ENCODE data around the gene PLXNC1. TPM values are rescaled to one million over a fixed set of nuclear protein-coding genes. Genes with fewer than 3 reads are reported as not detected.
A peak's percentile ranks its signal among the peaks of the same experiment; 100 is the strongest.

The PLXNC1 gene
- total RNA-seq, 1 donor from 2014 or later: 39.5 TPM

DNA sequence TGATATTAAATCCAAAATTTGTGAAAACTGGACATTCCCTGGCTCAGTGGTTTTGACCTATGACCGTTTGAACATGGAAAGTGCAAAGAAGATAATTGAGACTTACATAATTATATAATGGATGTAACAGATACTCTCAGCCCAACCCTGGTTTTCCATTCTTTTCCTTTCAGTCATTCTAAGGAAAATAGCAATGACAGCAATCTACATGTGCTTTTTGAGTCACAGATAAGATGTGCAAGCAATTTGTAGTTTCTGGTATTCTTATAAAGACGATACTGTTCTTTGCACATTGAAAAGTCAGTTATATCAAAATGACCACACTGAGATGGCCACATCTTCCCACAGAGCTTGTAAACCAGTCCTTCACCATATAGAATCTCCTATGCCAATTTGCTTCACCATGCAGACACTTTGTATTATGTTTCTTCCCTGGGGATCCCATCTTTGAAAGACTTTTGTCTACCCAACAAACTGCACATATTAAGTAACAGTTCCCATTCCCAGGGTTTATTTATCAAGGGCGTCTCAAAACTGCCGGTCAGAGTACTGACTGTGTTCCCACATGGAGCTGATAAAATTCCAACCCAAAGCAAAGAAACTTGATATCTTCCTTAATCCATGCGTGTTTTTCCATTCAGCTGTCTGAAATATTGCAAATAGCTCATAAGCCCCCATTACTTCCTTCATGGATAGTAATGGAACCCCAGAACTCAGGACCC is 34.8 kb downstream of the PLXNC1 start:
- no peak for DNase-seq

DNA sequence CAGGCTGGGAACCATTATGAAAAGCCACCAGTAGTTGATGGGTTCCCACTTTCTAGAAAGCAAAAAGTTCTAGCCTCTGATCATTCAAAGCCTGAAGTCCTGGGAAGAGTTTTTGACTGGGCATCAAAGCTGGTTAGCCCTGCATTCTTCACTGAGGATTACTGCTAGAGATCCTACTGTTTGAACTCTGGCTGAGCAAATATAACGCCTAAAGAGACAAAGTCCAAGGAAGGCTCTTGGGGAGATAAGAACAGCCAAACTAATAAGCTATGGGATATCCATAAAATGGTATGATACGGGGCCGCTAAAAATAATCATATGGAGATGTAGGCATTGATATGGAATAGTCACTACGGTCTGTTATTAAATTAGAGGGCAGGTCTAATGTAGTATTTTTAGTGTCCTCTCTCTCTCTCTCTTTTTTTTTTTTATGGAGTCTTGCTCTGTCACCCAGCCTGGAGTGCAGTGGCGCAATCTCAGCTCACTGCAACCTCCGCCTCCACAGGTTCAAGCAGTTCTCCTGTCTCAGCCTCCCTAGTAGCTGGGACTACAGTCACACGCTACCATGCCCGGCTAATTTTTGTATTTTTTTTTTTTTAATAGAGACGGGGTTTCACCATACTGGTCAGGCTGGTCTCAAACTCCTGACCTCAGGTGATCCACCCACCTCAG is 35.5 kb downstream of the PLXNC1 start:
- DNase-seq: no peak

DNA sequence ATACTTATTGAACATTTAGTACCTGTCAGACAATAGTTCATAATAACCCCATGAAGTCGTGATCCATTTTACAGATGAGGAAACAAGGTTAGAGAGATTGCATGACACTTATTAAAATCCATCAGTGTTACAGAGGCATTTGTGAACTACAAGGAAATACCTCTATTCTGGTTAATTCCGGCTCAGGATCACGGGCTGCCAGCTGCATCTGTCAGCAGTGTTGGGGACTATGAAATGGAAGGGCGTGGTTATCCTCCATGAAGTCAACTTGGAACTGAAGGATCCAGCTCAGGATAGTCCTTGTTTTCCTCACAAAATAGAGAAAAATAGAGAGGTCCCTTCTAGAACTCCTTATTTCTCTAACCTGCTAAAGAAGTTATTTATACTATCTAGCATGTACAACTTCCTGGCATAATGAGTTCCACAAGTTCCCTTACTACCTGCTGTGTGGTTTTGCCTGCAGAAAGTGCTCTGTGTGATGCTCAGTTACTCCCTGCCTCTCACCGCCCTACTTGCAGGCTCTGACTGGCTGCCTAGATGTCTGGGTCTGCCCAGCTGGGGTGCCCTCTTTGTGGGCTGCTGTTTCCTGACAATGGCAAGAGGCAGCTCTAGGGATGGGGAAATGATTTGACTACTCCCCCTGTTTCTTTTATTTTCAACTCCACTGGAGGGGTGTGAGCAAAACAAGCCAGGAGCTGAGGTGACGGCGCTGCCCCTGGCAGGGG is 36.8 kb downstream of the PLXNC1 start:
- no peak for DNase-seq

DNA sequence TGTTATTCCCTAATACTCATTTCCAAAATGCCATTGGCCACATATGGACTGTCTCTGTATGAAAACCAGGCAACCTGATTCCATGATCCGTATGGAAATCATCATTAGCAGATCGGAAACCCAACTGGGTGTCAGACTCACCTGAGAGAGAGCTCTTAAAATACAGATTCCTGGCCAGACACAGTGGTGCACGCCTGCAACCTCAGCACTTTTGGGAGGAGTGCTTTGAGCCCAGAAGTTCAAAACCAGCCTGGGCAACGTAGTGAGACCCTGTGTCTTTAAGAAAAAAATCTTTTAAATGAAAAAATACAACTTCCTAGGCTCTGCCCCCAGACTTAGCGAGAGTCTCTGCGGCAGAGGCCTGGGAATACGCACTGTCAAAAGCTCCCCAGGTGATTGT is 37.4 kb downstream of the PLXNC1 start:
- no peak for DNase-seq

DNA sequence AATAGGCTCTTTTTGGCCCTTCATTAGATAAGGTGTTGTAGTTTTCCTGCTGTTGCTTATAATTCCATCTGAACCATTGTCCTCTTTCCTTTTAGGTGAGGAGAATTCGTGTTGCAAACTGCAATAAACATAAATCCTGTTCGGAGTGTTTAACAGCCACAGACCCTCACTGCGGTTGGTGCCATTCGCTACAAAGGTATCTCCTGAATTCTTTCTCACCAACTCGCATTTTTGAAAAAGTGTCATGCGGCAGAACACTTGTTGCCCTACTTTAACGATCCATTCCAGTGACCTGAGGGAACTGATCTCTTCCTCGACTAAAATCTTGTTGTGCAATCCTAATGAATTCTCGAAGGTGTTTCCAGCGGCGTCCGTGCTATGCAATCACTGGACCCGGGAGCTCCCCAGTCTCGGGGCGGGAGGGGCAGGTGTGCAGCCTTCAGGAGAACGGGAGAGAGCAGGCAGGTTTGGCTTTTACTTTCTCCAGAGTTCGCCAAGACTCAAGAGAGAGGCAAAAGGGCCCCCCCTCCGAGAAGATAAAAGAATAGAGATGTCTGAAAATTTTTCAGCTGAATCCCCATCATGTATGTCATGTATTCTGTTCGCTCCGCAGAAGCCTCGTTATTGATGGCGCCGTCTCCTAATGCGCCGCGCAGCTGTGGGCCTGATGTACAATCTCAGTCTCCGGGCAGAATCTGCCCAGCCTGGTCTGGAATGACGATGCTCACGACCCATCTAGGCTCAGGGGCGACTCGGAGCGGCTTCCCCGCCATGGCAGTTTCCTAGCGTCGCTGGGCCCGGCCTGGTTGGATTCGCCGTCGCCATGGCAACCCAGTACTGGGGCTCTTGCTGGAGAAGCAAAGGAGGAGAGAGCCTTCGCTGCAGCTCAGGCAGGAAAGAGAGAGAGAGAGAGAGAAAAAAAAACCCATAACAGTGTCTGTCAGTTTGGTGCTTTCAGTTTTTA is 38.2 kb downstream of the PLXNC1 start:
- DNase-seq: peak; percentile 81

DNA sequence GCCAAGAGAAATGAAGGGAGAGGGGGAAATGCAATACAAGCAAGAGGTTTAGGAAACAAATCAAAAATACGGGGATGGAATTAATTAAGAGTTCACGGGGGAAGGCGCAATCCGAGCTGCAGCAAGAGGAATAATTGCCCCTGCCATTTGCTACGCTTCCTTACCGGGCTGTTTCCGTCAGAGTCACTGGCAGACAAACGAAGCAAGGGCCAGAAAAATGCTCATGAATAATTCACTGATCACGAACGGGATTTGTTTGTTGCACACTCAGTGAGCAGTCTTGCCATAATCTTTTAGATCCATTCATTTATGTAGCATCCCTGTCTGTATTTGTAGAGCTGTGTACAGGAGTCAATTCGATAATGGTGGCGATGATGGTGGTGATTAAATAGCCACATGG is 39.0 kb downstream of the PLXNC1 start:
- DNase-seq: no peak

DNA sequence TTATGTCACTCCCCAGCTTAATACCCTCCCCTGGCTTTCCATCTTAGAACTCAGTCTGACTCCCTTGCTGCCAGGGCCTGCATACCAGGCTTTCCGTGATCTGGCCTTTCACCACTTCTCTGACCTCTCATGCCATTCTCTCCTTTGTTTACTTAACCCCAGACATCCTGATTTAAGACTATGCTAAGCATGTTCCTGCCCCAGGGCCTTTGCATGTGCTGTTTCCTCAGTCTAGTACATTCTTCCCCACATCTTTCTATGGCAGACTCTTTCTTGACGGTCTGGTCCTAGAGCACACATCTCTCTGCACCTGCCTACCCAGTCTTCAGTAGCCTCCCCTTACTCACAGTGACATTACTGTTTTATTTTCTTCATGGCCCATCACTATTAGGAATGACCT is 42.2 kb downstream of the PLXNC1 start:
- DNase-seq: no peak

DNA sequence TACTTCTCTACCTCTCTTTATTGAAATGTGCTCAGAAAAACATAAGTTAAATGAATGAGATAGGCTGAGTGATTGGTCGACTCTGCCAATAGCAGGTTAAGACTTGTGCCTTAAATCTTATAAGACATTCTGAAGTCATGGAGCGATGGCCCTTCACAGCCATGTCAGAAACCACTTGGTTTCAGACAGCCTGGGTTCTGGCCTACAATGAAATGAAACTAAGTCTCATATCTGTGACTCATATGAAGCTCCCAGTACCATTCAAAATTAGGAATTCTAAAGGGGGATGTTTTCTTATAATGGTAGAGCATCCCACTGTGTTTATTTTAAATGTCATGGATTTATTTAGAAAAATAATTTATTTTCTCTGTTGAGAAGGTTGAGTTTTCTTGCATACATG is 42.6 kb downstream of the PLXNC1 start:
- DNase-seq: no peak

DNA sequence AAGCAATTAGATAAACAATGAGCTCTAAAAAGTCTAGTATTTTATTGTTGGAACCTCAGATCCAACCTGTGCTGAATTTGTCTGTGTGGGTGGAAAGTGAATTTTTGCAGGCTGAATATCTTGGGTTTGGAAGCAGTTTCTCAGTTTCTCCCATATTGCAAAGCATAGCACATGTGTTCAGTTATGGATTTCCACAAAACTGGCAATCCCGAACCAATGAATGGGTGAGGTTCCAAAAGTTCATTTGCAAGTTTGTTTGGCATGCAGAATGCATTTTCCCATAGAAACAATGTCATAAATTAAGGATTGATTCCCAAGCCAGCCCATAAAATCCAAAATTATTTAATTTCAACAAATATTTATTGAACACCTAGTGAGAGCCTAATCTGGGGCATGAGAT is 43.4 kb downstream of the PLXNC1 start:
- no peak for DNase-seq

DNA sequence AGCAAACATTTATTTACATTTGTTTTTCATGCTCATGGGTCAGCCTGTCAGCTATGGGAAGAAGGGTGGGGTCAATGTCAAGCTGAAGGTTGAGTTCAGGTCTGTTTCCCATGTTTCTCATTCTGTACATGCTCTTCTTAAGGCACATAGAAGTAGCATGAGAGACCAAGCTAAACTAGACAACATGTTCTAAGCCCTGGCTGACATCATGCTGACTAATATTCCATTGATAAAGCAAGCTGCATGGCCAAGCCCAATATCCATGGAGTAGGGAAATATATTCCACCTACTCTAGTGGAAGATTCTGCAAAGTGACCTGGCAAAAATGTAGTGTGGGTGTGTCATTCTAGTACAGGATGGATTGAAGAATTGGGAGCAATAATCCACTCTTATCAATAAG is 44.1 kb downstream of the PLXNC1 start:
- no peak for DNase-seq

DNA sequence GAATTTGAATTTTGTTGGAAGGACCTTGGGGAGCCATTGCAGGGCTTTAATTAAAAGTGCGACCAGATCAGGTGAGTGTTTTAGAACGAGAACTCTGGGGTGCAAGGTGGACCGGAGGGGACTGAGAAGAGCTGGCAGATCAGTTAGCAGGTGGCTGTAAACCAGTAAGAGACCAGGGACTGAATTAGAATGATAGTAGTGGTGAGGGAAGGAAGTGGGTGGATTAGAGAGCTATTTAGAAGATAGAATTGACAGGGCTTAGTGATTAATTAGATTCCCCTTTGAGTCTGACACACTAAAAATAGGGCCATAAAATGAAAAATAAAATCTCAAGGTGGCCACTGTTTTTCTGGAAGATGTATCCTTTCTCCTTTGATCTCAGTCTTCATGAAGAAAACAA is 44.8 kb downstream of the PLXNC1 start:
- no peak for DNase-seq

DNA sequence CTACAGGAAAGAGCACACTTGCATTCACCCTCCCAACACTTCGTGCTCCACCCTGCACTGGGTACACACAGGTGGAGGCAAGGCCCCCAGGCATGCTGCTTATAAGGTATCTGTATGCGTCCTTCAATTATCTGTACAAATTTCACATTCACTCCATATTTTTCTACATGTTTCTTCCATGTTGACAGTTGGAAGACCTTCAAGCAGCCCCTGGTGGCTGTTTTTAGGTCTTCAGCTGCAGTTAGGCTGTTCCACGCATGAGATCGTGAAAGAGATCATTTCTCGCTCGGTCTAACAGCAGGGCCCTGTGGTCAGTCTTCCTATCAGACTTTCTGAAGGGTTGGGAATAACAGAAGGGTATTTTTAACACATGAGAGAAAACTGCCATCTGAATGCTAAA is 47.1 kb downstream of the PLXNC1 start:
- no peak for DNase-seq

DNA sequence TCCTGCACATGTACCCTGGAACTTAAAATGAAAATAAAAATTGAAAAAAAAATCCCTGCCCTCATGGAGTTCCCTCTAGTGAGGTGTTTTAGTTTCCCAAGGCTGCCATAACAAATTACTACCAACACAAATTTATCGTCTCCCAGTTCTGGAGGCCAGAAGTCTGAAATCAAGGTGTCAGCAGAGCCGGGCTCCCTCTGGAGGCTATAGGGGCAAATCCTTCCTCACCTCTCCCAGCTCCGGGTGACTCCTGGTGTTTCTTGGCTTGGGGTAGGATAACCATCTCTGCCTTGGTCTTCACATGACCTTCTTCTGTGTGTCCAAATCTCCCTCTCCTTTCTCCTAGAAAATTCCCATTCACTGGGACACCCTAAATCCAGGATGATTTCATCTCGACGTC is 50.1 kb downstream of the PLXNC1 start:
- no peak for DNase-seq

DNA sequence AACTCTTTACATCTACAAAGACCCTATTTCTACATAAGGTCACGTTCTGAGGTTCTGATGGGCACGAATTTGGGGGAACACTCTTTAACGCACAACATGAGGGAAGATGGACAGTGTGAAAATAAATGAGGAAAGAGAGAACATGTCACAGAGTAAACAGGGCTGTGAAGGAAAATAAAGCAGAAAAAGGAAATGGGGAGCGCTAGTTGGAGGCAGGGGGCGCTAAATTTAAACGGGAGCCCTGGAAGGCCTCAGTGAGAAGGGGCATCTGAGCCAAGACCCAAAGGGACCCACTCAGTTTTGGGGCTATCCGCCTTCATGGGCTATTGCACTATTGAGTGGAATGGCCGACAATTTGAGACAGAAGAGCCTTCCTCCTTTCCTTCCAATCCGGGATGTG is 50.5 kb downstream of the PLXNC1 start:
- no peak for DNase-seq

DNA sequence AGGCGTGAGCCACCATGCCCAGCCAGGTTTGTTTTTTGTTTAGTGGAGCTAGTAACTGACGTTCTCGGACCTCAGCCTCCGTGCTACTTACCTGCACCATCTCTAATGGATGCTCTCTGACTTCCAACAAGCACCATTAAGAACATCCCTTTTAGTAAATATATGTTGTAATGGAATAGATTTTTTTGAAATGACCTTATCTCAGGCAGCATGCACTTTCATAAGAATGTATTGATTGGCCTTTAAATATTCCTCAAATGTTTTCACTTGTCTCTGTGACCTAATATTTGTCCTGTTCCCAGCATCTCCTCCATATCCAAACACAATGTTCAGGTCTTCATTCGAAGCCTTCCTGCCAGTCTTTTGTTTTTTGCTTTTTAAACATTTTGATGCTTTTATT is 51.7 kb downstream of the PLXNC1 start:
- no peak for DNase-seq

DNA sequence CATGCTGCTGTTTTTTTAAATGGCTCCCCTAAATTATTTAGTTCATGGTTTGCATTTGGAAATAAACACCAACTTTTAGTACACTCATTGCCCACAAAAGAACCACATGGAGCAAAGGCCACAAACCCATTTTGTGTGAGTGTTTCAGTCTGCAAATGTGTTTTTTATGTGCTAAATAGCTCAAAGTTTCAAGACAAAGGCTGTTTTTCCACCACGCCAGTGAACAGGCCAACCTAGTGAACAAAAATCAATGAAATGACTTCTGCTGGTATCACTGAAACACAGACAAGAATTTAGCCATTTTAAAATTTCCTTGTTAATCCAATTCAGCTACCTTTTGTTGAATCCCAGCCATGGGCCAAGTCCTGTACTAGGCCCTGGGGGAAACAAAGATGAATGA is 52.3 kb downstream of the PLXNC1 start:
- DNase-seq: no peak

DNA sequence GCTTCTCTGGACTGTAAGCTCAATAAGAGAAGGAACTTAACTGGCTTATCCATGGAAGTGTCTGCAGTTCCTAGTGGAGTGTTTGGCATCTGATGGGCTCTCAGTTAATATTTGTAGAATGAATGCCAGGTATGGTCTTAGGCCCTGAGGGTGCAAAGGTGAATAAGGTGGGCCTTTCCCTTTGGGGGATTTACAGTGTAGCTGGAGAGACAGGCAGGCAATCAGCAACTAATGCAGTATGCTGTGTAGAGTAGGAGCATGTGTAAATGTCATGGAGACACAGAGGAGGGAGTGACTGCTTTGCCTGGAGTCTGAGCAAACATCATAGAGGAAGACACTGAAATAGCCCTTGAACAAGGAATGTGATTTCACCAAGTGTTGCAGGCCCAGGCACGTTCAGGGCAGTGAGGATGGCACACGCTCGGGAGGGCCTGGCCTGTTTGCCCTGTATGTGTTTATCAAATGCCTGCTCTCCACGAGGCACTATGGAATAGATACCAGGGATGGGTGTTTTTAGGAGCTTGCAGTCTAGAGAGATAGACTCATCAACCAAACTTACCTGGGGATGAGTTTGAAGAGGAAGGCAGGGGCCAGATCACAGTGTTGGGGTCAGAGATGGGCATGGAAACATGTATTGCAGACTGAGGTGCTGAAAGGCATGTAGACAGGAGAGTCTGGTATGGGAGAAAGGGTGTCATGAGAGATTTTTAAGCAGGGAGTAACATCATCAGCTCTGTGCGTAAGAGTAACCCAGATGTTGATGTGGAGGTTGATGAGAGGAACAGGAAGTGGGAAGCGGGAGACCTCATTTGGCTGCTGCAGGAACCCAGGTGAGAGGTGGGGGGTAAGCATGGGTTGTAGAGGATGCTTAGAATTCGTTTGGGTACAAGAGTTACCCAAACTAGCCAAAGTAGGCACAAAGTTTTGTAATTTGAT is 54.1 kb downstream of the PLXNC1 start:
- DNase-seq: no peak

DNA sequence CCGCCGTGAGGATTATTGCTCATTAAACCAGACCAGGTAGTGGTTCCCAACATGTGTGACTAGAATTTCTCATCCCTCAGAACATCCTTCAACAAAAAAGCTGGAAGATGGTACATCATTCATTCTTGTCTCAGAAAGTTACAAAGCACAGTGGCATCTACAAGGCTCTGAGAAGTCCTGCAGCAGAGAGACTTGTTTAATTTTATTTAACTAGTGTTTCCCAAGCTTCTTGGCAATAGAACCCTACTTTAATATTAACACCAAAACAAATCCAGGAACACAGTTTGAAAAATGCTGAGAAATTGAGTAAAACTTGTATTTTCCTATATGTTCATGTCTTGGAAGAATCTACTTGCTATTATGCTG is 54.8 kb downstream of the PLXNC1 start:
- DNase-seq: no peak

DNA sequence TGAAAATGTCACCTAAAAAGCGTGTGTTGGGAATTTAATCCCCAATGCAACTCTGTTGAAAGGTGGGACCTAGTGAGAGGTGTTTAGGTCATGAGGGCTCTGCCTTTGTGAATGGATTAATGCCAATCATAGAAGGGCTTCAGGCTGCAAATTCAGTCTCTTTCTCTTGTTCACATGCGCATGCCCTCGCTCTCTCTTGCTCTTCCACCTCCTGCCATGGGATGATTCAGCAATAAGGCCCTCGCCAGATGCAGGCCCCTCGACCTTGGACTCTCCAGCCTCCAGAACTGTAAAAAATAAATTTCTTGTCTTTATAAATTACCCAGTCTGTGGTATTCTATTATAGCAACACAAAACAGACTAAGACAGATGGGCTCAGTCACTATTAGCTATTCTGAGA is 55.4 kb downstream of the PLXNC1 start:
- DNase-seq: no peak

DNA sequence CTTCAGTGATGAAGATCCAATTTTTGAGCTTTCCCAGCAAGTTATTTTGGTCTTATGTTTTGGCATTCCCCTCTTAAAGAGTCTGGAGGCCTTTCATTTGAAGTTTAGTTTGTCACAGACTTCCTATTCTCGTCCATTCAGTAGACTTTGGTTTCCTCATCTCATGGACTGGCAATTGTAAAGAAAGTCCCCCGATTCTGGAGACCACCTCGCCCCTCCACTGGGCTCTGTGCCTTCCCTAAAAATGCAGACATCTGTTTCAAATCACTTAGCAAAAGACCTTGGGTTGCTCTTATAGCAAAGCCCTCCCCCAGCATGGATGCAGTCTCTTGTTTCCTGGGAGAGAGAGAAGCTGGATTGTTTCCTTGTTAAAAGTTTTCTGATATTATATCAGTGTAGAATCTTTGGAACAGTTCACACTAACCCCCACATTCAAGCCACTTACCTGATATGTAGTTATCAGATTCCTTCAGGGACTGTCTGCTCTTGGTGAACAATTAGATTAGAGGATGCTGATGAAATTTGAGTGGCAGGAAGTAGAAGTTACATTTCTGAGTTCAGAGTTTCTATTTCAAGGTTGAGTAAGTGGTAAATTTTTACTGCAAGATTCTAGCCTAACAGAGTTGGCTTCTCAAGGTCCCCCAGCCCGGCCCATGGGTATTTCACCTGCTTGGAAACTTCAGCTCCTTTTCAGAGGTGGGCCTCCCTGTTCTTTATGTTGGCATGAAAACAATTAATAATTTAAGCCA is 56.3 kb downstream of the PLXNC1 start:
- no peak for DNase-seq

DNA sequence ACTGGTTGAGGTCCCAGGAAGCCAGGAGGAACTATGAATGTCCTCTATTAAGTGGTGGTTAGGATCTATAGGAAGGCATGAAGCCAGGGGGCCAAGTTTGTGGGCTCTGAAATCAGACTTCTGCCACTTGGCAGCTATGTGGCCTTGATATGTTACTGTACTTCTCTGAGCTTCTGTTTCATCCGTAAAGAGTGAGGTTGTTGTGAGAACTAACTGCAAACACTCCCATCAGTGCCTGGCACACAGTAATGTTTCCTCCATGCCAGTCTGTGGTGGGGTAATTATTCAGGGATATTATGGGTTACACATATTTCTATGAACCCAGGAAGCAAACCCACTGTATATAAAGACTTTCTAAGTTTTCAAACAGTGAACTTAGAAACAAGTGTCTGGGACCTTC is 57.4 kb downstream of the PLXNC1 start:
- no peak for DNase-seq
